K562 (cell line): ENCODE measurements around the gene DGAT2L6. TPM values are rescaled to one million over a fixed set of nuclear protein-coding genes. Genes with fewer than 3 reads are reported as not detected.

Source experiments
- CBX3 ChIP-seq, 2 experiments: IDR thresholded peaks; 1 replicate in 1 of 2; 2 replicates in 1 of 2; pipeline ENCODE4 v1.6.1; 2012; ENCODE audit warnings: inconsistent platforms in 2 of 2, low read length in 2 of 2, borderline replicate concordance in 1 of 2, control low read depth in 1 of 2
- CREB3L1 ChIP-seq: fragments of 450-650 bp; IDR thresholded peaks from 2 replicates; pipeline ENCODE4 v1.6.1; 2014; ENCODE audit warnings: low read depth, mild to moderate bottlenecking, moderate library complexity, borderline replicate concordance
- CUX1 ChIP-seq: fragments of 200-800 bp; sonication (Bioruptor generic); IDR thresholded peaks from 2 replicates; pipeline ENCODE4 v1.6.1; 2016; ENCODE audit warnings: missing genetic modification characterization, missing compliant biosample characterization
- GTF2B ChIP-seq: IDR thresholded peaks from 2 replicates; pipeline ENCODE4 v1.6.1; 2011; ENCODE audit not compliant: insufficient read length; ENCODE audit errors: extremely low read depth
- HCFC1 ChIP-seq: IDR thresholded peaks from 2 replicates; pipeline ENCODE4 v1.6.1; 2012; ENCODE audit warnings: low read depth, low read length, improper control_type of control experiment
- ILF3 ChIP-seq: fragments of 450-650 bp; IDR thresholded peaks from 2 replicates; pipeline ENCODE4 v1.6.1; 2018; ENCODE audit warnings: antibody characterized with exemption, mild to moderate bottlenecking, moderate library complexity, borderline replicate concordance
- KLF13 ChIP-seq: fragments of 450-650 bp; IDR thresholded peaks from 2 replicates; pipeline ENCODE4 v1.6.1; 2016; ENCODE audit warnings: missing genetic modification characterization, low read depth, mild to moderate bottlenecking, missing compliant biosample characterization, moderate library complexity, borderline replicate concordance
- RBBP5 ChIP-seq: fragments of 200-600 bp; sonication (generic); IDR thresholded peaks from 2 replicates; pipeline ENCODE4 v1.6.1; 2012; ENCODE audit warnings: borderline replicate concordance, mild to moderate bottlenecking, low read length, control low read depth, inconsistent platforms; ENCODE audit not compliant: insufficient read depth, poor library complexity, severe bottlenecking
- SIN3A ChIP-seq, 2 experiments: fragments of 150-350 bp in 1 of 2; IDR thresholded peaks; 2 replicates each; pipeline ENCODE4 v1.6.1; 2011 to 2016; ENCODE audit warnings: borderline replicate concordance in 2 of 2, low read depth in 2 of 2, low read length in 2 of 2, mild to moderate bottlenecking in 2 of 2, moderate library complexity in 2 of 2; ENCODE audit not compliant: control insufficient read depth in 1 of 2
- SMAD2 ChIP-seq: fragments of 150-350 bp; IDR thresholded peaks from 2 replicates; pipeline ENCODE4 v1.6.1; 2014; ENCODE audit warnings: low read depth, mild to moderate bottlenecking, low read length
- SMC3 ChIP-seq: conservative IDR thresholded peaks from 2 replicates; pipeline ENCODE4 v1.6.1; 2011; ENCODE audit warnings: low read depth, low read length, improper control_type of control experiment; ENCODE audit not compliant: insufficient read depth
- ZKSCAN8 ChIP-seq: fragments of 200-800 bp; sonication (Bioruptor generic); IDR thresholded peaks from 2 replicates; pipeline ENCODE4 v1.6.1; 2016; ENCODE audit warnings: missing genetic modification characterization, missing compliant biosample characterization
- ZNF217 ChIP-seq: sonication (generic); formaldehyde crosslinking; IDR thresholded peaks from 2 replicates; pipeline ENCODE4 v1.8.0; 2022; ENCODE audit warnings: mild to moderate bottlenecking, missing genetic modification reagents
- ZNF280B ChIP-seq: fragments of 250-450 bp; sonication (Bioruptor Pico); IDR thresholded peaks from 2 replicates; pipeline ENCODE4 v1.5.1; 2021; ENCODE audit warnings: mild to moderate bottlenecking
- ZNF384 ChIP-seq: IDR thresholded peaks from 2 replicates; pipeline ENCODE4 v1.6.1; 2012; ENCODE audit warnings: low read depth, low read length, improper control_type of control experiment
- ZNF589 ChIP-seq: fragments of 200-800 bp; sonication (Bioruptor generic); IDR thresholded peaks from 2 replicates; pipeline ENCODE4 v1.6.1; 2016; ENCODE audit warnings: low read depth, missing genetic modification characterization, missing compliant biosample characterization
- ZNF780A ChIP-seq: fragments of 250-450 bp; sonication (Bioruptor Pico); IDR thresholded peaks from 2 replicates; pipeline ENCODE4 v1.5.0; 2021; ENCODE audit warnings: mild to moderate bottlenecking
- polyA plus RNA-seq, 8 experiments: library from polyadenylated mRNA; depleted of rRNA in 4 of 8; stranded (reverse) in 5 of 8; unstranded in 3 of 8; fragments of >200 nt; fragmentation: Nextera tagmentation in 2 of 8; fragmentation: Illumina TruSeq in 1 of 8; extraction: Ambion mirVana in 2 of 8; extraction: Trizol in 1 of 8; gene quantifications; 2 replicates each; pipeline versions ENCODE4 v1.2.1 to v1.2.3, GENCODE V29; 2011 to 2014; ENCODE audit warnings: inconsistent platforms in 1 of 8, missing spikeins in 1 of 8
- total RNA-seq, 7 experiments: library from RNA; depleted of rRNA in 6 of 7; stranded (reverse); fragments of >200 nt in 6 of 7; fragmentation: Illumina TruSeq in 2 of 7; extraction: Trizol in 2 of 7; gene quantifications; 2 replicates each; pipeline versions ENCODE4 v1.2.1 to v1.2.3, GENCODE V29; 2011 to 2021; ENCODE audit warnings: low replicate concordance in 1 of 7

The DGAT2L6 gene
- total and polyA plus RNA-seq, 9 of the 15 experiments (the other 6 are each of a cell fraction or from before 2014, with no cell fraction given): not detected

DNA sequence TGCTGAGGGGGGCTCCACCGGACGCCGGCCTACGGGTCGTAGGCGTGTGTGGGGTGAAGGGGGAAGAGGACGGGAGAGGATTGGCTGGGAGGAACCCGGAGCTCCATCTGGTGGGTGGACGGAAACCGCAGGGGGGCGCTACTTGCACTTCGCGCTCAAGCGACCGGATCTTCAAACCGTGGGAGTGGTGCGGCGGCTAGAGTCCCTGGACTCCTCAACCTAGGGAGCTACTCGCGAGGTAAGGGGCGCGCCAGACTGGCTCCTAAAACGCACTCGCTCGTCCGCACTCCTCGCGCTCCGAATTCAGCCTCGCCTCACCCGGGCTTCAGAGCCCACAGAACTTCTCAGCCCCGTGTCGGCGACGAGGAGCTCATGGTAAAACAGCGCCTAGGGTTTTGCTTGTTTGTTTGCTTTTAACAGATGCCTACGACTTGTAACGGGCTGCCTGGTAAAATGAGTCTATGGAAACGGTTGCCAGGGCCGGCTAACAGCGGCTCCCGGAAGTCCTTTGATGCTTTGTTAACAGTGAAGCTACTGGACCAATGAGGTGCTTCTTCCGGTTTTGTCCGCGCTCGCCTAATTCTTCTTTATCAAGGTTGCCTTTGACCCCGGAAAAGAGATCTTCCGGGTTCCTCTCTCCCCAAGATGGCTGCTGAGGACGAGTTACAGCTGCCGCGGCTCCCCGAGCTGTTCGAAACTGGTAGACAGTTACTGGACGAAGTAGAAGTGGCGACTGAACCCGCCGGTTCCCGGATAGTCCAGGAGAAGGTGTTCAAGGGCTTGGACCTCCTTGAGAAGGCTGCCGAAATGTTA, 43.8 kb upstream of the DGAT2L6 start, which contains the start of gene IGBP1 (continued):
- TF ChIP-seq ZNF589 (CRISPR knock-in tag) (no peak), CBX3 (IDR thresholded peaks at IDR 0.05; ENCODE audit: borderline replicate concordance in 1 of 2, low read length in 2 of 2) (peak in 1 of 2 experiments; percentile 13; a peak in 1 of 3 replicates), GTF2B (no peak), CUX1 (CRISPR knock-in tag) (no peak), SIN3A (IDR thresholded peaks at IDR 0.05; ENCODE audit: borderline replicate concordance in 2 of 2, control insufficient read depth in 1 of 2, low read depth in 2 of 2, low read length in 2 of 2) (peak; percentile 17 to 44; a peak in 2 of 4 replicates), ZNF217 (no peak), RBBP5 (peak; percentile 40), ILF3 (no peak), ZKSCAN8 (no peak), CREB3L1 (0 out of 2 replicates have a peak, but pooled peaks have one; percentile 33), ZNF384 (0 out of 2 replicates have a peak, but pooled peaks have one; percentile 4), SMAD2 (no peak), ZNF280B (CRISPR knock-in tag) (no peak), HCFC1 (peak; percentile 53), ZNF780A (CRISPR knock-in tag) (no peak), KLF13 (tag) (no peak), SMC3 (no peak)
